Measurements from ENCODE around the gene ENPP5.

ENPP5 gene

GRCh38 chr6:46170357-46171289 lies at the start of gene ENPP5:
Gene ENPP5 (minus strand): TSS chr6:46170980. CDS start chr6:46168262, 2,718 bp downstream.
- no peak for DNase-seq

- DNase-seq, result no peak
Observed at GRCh38 chr6:46219661-46220060, 48.9 kb upstream of the ENPP5 start.

GRCh38 chr6:46218457-46218856 lies 47.7 kb upstream of the ENPP5 start:
- no peak for DNase-seq

DNA sequence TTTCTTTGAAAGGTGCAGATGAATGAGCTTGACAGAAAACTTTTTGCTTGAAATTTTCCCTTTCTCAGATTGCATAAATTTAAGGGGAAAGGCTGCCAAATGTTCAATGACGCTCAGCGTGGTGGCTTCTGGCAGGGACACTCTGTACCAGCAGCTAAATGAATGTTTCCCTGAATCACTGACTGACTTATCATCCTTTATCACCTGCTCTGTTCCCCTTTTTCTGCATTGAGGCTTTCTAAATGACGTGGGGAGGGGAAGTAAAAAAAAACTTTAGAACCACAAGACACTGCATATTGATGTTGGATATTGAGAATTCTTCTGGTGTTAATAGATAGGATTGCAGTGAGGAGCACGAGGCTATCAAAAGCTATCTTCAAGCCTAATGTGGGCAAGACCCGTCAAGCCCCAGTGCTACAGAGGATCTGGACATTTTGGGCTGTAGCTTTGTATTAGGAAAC lies 46.9 kb upstream of the ENPP5 start:
- DNase-seq, result no peak

DNA sequence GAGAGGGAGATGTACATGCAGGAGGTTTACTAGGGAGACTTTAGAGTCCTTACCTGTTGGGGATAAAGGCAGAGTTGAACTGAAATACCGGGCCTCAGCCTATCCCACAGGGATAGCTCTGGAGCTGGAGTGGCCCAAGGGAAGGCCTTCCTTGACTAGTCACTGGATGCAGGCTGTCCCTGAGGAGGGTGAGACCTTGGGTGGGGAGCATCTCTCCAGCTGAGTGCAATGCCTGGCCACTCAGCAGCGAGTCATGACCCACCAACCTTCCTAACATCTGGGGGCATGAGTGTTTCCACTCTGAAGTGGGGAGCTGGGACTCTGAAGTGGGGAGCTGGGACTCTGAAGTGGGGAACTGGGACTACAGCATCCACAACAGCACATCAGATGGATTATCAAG lies 46.1 kb upstream of the ENPP5 start:
- DNase-seq, result no peak

DNA sequence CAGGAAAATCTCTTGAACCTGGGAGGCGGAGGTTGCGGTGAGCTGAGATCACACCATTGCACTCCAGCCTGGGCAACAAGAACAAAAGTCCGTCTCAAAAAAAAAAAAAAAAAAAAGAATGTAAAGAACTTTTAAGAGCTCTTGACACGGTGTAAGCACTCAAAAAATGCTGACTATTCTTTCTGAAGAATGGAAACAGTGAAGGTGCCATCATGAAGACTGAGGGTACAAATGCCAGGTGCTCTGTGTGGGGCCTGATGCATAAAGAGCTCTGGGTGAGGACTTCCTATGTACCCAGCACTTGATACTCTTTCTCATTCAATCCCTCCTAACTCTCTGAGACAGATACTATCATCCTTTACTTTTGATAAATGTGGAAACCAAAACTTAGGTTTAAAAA lies 45.0 kb upstream of the ENPP5 start:
- DNase-seq, result no peak

GRCh38 chr6:46215213-46215612 lies 44.4 kb upstream of the ENPP5 start:
- DNase-seq, result no peak

- DNase-seq, result no peak
Observed at GRCh38 chr6:46211917-46212316, 41.1 kb upstream of the ENPP5 start.

DNA sequence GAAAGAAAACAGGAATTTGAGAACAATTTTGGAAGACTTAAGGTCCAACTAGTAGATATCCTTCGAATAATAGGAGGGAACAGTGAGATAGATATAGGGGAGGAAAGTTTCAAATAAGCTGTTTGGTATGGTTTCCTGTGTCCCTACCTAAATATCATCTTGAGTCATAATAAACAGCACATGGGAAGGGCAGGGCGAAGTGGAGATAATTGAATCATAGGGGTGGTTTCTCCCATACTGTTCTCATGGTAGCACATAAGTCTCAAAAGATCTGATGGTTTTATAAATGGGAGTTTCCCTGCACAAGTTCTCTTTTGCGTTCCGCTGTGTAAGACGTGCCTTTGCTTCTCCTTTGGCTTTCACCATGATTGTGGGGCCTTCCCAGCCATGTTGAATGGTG lies 39.5 kb upstream of the ENPP5 start:
- DNase-seq, result no peak

- DNase-seq, result no peak
Observed at GRCh38 chr6:46208303-46208702, 37.5 kb upstream of the ENPP5 start.

- no peak for DNase-seq
Observed at GRCh38 chr6:46207174-46207573, 36.4 kb upstream of the ENPP5 start.

GRCh38 chr6:46204880-46205650 lies 34.3 kb upstream of the ENPP5 start:
- DNase-seq, result no peak

GRCh38 chr6:46203391-46204177 lies 32.8 kb upstream of the ENPP5 start:
- peak; percentile 9 for DNase-seq

- DNase-seq, result no peak
Observed at GRCh38 chr6:46201702-46202101, 30.9 kb upstream of the ENPP5 start.

GRCh38 chr6:46199387-46199786 lies 28.6 kb upstream of the ENPP5 start:
- no peak for DNase-seq

DNA sequence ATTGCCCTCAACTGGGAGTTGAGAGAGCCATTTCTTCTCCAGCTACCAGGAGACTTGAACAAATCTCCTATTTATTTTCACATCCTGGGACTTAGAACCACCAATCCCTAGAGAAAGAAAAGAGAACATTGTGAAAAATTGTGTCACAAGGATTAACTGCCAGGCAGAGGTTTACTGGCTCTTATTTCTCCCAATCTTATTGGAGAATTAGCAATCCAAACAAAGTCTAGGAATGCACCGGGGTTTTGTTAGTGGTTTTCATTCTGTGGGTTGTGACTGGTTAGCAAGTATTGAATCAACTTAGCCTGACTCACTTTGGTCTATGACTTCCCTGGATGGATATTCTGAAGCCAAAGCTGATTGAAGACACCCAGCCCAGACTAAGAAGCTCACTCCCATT lies 21.2 kb upstream of the ENPP5 start:
- peak; percentile 92 for DNase-seq

GRCh38 chr6:46190889-46191288 lies 20.1 kb upstream of the ENPP5 start:
- DNase-seq, result no peak

DNA sequence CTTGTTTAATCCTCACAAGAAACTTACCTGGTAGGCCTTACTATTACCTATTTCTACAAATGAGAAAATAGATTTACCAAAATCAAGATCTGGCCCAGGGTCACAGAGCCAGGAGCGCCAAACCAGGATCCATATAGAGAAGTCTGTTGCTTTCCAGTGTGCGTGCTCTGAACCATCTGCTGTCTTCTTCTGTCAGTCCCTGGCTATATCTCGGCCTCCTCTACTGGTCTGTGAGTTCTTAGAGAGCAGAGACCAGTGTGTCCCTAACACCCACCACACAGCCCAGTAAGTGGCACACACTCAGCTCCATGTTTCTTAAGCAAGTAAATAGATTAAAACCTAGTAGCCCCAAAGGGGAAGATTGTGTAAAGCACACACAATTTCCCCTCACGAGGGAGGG lies 18.9 kb upstream of the ENPP5 start:
- no peak for DNase-seq

GRCh38 chr6:46186583-46186982 lies 15.8 kb upstream of the ENPP5 start:
- no peak for DNase-seq

- peak; percentile 97 for DNase-seq
Observed at GRCh38 chr6:46184114-46184513, 13.3 kb upstream of the ENPP5 start.

DNA sequence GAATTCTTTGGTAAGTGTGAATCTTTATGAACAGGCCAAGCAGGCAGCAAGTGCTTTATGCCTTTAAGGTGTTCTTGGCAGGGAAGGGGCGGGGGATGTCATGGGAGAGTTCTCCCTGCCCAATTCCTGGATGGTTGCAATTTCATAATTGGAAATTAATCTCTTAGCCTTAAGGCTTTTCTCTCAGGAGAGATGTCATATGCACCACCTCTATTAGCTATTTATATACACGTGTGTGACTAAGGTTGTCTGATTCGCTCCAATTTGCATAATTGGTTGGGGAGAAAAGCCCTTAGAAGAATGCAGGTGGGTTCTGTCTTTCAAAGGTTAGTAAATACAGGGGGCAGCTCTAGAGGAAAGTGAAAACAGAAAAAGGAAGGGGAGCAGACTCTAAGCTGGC lies 5.2 kb upstream of the ENPP5 start:
- DNase-seq, result no peak

- DNase-seq, result peak; percentile 13
Observed at GRCh38 chr6:46175446-46175845, 4.7 kb upstream of the ENPP5 start.

GRCh38 chr6:46174904-46175303 lies 4.1 kb upstream of the ENPP5 start:
- no peak for DNase-seq

All from fibroblast of upper back skin (primary cell).